Fibroblast of lung (primary cell): ENCODE measurements around the gene EXOC3L2. TPM values are rescaled to one million over a fixed set of nuclear protein-coding genes. Genes with fewer than 3 reads are reported as not detected.

Experiments used
- DNase-seq, 2 donors: peaks; one replicate each; pipeline versions ENCODE4 v3.0.0 to v3.0.0-alpha.2; 2010; ENCODE audit warnings: low read depth in 2 of 2
- H2AFZ ChIP-seq: 2 replicates; pipeline ENCODE4 v1.5.1; 2012; ENCODE audit warnings: low read length, control low read depth, inconsistent platforms
- H3K27ac ChIP-seq: 2 replicates; pipeline ENCODE4 v1.5.1; 2011; ENCODE audit warnings: low read length, control low read depth; ENCODE audit not compliant: insufficient read depth
- H3K27me3 ChIP-seq: 2 replicates; pipeline ENCODE4 v1.5.1; 2011; ENCODE audit warnings: mild to moderate bottlenecking, low read length; ENCODE audit not compliant: control insufficient read depth, insufficient read depth
- H3K36me3 ChIP-seq: 2 replicates; pipeline ENCODE4 v1.5.1; 2011; ENCODE audit warnings: low read length; ENCODE audit not compliant: control insufficient read depth, insufficient read depth
- H3K4me1 ChIP-seq: 2 replicates; pipeline ENCODE4 v1.5.1; 2011; ENCODE audit warnings: low read length; ENCODE audit not compliant: control insufficient read depth, insufficient read depth; ENCODE audit errors: extremely low read depth
- H3K4me2 ChIP-seq: 2 replicates; pipeline ENCODE4 v1.5.1; 2011; ENCODE audit warnings: low read length, control low read depth; ENCODE audit not compliant: insufficient read depth; ENCODE audit errors: extremely low read depth
- H3K4me3 ChIP-seq, 4 experiments: fragments of 200-600 bp in 1 of 4; sonication (generic) in 1 of 4; replicated peaks in 1 of 4; 2 replicates each; pipeline ENCODE4 v1.5.1; 2011 to 2016; ENCODE audit warnings: low read length in 4 of 4, low read depth in 3 of 4, mild to moderate bottlenecking in 3 of 4, control low read depth in 2 of 4, inconsistent platforms in 1 of 4, mixed read lengths in 1 of 4; ENCODE audit not compliant: insufficient read depth in 1 of 4; ENCODE audit errors: control extremely low read depth in 1 of 4
- H3K79me2 ChIP-seq: 2 replicates; pipeline ENCODE4 v1.5.1; 2012; ENCODE audit warnings: mild to moderate bottlenecking, low read length, inconsistent platforms; ENCODE audit not compliant: control insufficient read depth, insufficient read depth
- H3K9ac ChIP-seq: 2 replicates; pipeline ENCODE4 v1.5.1; 2011; ENCODE audit warnings: mild to moderate bottlenecking, low read length, control low read depth; ENCODE audit not compliant: insufficient read depth
- H3K9me3 ChIP-seq: 2 replicates; pipeline ENCODE4 v1.5.1; 2012; ENCODE audit warnings: low read depth, low read length; ENCODE audit not compliant: control insufficient read depth, insufficient read depth
- H4K20me1 ChIP-seq: 2 replicates; pipeline ENCODE4 v1.5.1; 2011; ENCODE audit warnings: low read length; ENCODE audit not compliant: control insufficient read depth, insufficient read depth; ENCODE audit errors: extremely low read depth
- CTCF ChIP-seq, 2 donors: IDR thresholded peaks in 1 of 2; conservative IDR thresholded peaks in 1 of 2; 1 replicate in 1 of 2; 2 replicates in 1 of 2; pipeline ENCODE4 v1.5.1; 2011 to 2012; ENCODE audit warnings: low read length in 2 of 2, control low read depth in 1 of 2, inconsistent platforms in 1 of 2, low read depth in 1 of 2, mild to moderate bottlenecking in 1 of 2
- EZH2 ChIP-seq: IDR thresholded peaks from 2 replicates; pipeline ENCODE4 v1.5.1; 2012; ENCODE audit warnings: low read length, control low read depth, mild to moderate bottlenecking; ENCODE audit errors: missing control alignments
- polyA plus RNA-seq, 2 donors: library from polyadenylated mRNA; depleted of rRNA in 1 of 2; stranded (reverse) in 1 of 2; unstranded in 1 of 2; fragments of >200 nt; gene quantifications; 2 replicates each; pipeline ENCODE4 v1.2.1, GENCODE V29; 2011 to 2012; ENCODE audit warnings: missing spikeins in 1 of 2
- total RNA-seq: library from RNA; depleted of rRNA; stranded (reverse); fragments of >200 nt; gene quantifications from 2 replicates; pipeline ENCODE4 v1.2.1, GENCODE V29; 2014

EXOC3L2 gene
- total and polyA plus RNA-seq, 2 donors (not counting 1 experiment from before 2014, with no cell fraction given), result not detected

GRCh38 chr19:45291834-45292233 is 46.6 kb upstream of the EXOC3L2 start:
- H2AFZ ChIP-seq, result no peak overlapping the region
- no peak overlapping the region for H3K4me2 ChIP-seq
- H3K9me3 ChIP-seq, result no peaks in the 10 kb centered on the region
- no peak overlapping the region for H3K9ac ChIP-seq
- no peaks in the 10 kb centered on the region for H3K27me3 ChIP-seq
- no peak overlapping the region for H3K4me3 ChIP-seq
- no peaks in the 10 kb centered on the region for H4K20me1 ChIP-seq
- TF ChIP-seq CTCF (conservative IDR thresholded peaks at IDR 0.05 in 1 of 2, IDR thresholded peaks at IDR 0.05 in 1 of 2; ENCODE audit: low read depth in 1 of 2, low read length in 2 of 2), result no peak
- no peak for TF ChIP-seq EZH2
- no peaks in the 10 kb centered on the region for H3K79me2 ChIP-seq
- H3K27ac ChIP-seq, result no peak overlapping the region
- DNase-seq, result no peak
- H3K4me1 ChIP-seq, result no peaks in the 10 kb centered on the region
- H3K36me3 ChIP-seq, result peaks cover 1% of the 10 kb centered on the region

GRCh38 chr19:45290381-45290931 is 45.2 kb upstream of the EXOC3L2 start:
- Histone ChIP-seq H3K4me1 (no peaks in the 10 kb centered on the region), H3K36me3 (no peaks in the 10 kb centered on the region), H3K79me2 (no peaks in the 10 kb centered on the region), H2AFZ (no peak overlapping the region), H3K9me3 (no peaks in the 10 kb centered on the region), H4K20me1 (no peaks in the 10 kb centered on the region), H3K4me2 (no peak overlapping the region), H3K9ac (no peak overlapping the region), H3K4me3 (no peak overlapping the region), H3K27me3 (no peaks in the 10 kb centered on the region), H3K27ac (no peak overlapping the region)
- no peak for DNase-seq
- TF ChIP-seq CTCF (conservative IDR thresholded peaks at IDR 0.05 in 1 of 2, IDR thresholded peaks at IDR 0.05 in 1 of 2; ENCODE audit: low read depth in 1 of 2, low read length in 2 of 2) (no peak), EZH2 (no peak)

GRCh38 chr19:45283443-45284033 is 38.3 kb upstream of the EXOC3L2 start:
- no peak for TF ChIP-seq CTCF (conservative IDR thresholded peaks at IDR 0.05 in 1 of 2, IDR thresholded peaks at IDR 0.05 in 1 of 2; ENCODE audit: low read depth in 1 of 2, low read length in 2 of 2)
- TF ChIP-seq EZH2, result no peak
- no peaks in the 10 kb centered on the region for H3K79me2 ChIP-seq
- H3K4me3 ChIP-seq, result no peak overlapping the region
- DNase-seq, result no peak
- H3K4me2 ChIP-seq, result no peak overlapping the region
- H4K20me1 ChIP-seq, result no peaks in the 10 kb centered on the region
- no peak overlapping the region for H3K9ac ChIP-seq
- no peak overlapping the region for H3K27ac ChIP-seq
- no peaks in the 10 kb centered on the region for H3K4me1 ChIP-seq
- H3K27me3 ChIP-seq, result no peaks in the 10 kb centered on the region
- no peaks in the 10 kb centered on the region for H3K9me3 ChIP-seq
- no peak overlapping the region for H2AFZ ChIP-seq
- no peaks in the 10 kb centered on the region for H3K36me3 ChIP-seq
